ENCODE data around the gene FBXL7. TPM values are rescaled to one million over a fixed set of nuclear protein-coding genes. Genes with fewer than 3 reads are reported as not detected.

Gene FBXL7
- total and polyA plus RNA-seq, 2 of the 8 experiments (the other 6 are each of a cell fraction or from before 2014, with no cell fraction given), result 17.7 to 17.8 TPM

DNA sequence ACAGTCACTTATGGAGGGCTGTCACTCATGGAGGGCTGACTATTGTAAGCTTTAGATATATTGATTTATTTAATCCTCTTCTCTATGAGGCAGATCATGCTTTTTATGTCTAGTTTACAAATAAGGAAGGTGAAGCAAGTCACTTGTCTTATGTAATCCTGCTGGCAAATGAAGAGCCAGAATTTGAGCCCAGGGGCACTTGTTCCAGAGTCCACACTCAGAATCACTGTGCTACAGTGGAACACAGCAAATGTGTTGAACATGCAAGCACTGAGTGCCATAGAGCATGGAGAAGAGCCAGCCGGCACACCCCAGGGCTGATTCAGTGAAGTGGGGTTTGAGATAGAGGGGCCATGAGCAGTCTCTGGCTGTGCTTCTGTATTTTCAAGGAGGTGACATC lies 353.0 kb downstream of the FBXL7 start:
- Histone ChIP-seq H4K91ac (replicated peaks; ENCODE audit: insufficient read length, low read length) (no peak overlapping the region), H3K9me3 (ENCODE audit: insufficient read depth in 2 of 2, low read depth in 1 of 2, low read length in 1 of 2) (no peaks in the 10 kb centered on the region), H3K4me1 (replicated peaks in 1 of 4; ENCODE audit: control insufficient read depth in 3 of 4, insufficient read depth in 4 of 4, low read length in 3 of 4) (no peaks in the 10 kb centered on the region), H2AK5ac (ENCODE audit: low read depth, low read length) (no peak overlapping the region), H3K4ac (replicated peaks; ENCODE audit: insufficient read length, low read depth, low read length) (no peak overlapping the region), H3K4me2 (ENCODE audit: insufficient read depth in 1 of 2, low read depth in 2 of 2, low read length in 2 of 2) (no peak overlapping the region), H2BK5ac (ENCODE audit: low read depth, low read length) (no peak overlapping the region), H3K79me2 (ENCODE audit: control insufficient read depth in 1 of 2, insufficient read depth in 2 of 2, low read length in 2 of 2) (no peaks in the 10 kb centered on the region), H4K5ac (ENCODE audit: insufficient read length, low read depth, low read length) (no peak overlapping the region), H3K36me3 (ENCODE audit: control insufficient read depth in 2 of 4, insufficient read depth in 4 of 4, low read length in 3 of 4) (no peaks in the 10 kb centered on the region), H3K9ac (replicated peaks in 1 of 4; ENCODE audit: extremely low read depth in 1 of 4, low read depth in 3 of 4, low read length in 3 of 4) (no peak overlapping the region), H2BK15ac (ENCODE audit: low read length) (no peak overlapping the region), H3K27ac (ENCODE audit: low read depth, low read length) (no peak overlapping the region), H3K18ac (ENCODE audit: extremely low read depth, low read length) (no peak overlapping the region), H2BK20ac (ENCODE audit: low read length) (no peak overlapping the region), H3K27me3 (replicated peaks in 1 of 4; ENCODE audit: control insufficient read depth in 3 of 4, extremely low read depth in 1 of 4, insufficient read depth in 3 of 4, low read length in 3 of 4) (no peaks in the 10 kb centered on the region), H3K4me3 (ENCODE audit: extremely low read depth in 1 of 4, insufficient read depth in 2 of 4, low read depth in 3 of 4, low read length in 4 of 4) (no peak overlapping the region), H2BK12ac (ENCODE audit: low read depth, low read length) (no peak overlapping the region), H3K79me1 (ENCODE audit: low read depth, low read length) (no peaks in the 10 kb centered on the region), H3K23me2 (ENCODE audit: low read depth, low read length) (no peaks in the 10 kb centered on the region), H2AFZ (ENCODE audit: low read length) (no peak overlapping the region), H3K23ac (ENCODE audit: insufficient read length) (no peak overlapping the region), H3K56ac (replicated peaks; ENCODE audit: insufficient read length, low read depth, low read length) (no peak overlapping the region), H3K14ac (ENCODE audit: insufficient read length) (no peak overlapping the region), H4K20me1 (replicated peaks in 1 of 2; ENCODE audit: control insufficient read depth in 1 of 2, insufficient read depth in 2 of 2, low read length in 2 of 2) (no peaks in the 10 kb centered on the region), H2BK120ac (replicated peaks; ENCODE audit: low read depth, low read length) (no peak overlapping the region), H4K8ac (ENCODE audit: extremely low read depth, insufficient read depth, low read length) (no peak overlapping the region)
- no peak for FAIRE-seq
- CTCF ChIA-PET (ENCODE audit: partially characterized antibody), result no interaction called here
- WGBS, 2 experiments (ENCODE audit: extremely low coverage in 1 of 2, insufficient coverage in 1 of 2, insufficient read length in 1 of 2, insufficient replicate concordance in 2 of 2, low coverage in 1 of 2, low lambda C conversion rate in 2 of 2, missing lambda C conversion rate in 1 of 2), result 89% methylated on average over 1 of the region's 1 CpG; no CpG with 5 or more reads in 1 of the 2 experiments
- DNase-seq (ENCODE audit: low read depth in 1 of 2, low spot score in 2 of 2), result no peak
- POLR2A ChIA-PET (ENCODE audit: partially characterized antibody), result no interaction called here
- no peak for TF ChIP-seq RFX5 (IDR thresholded peaks at IDR 0.05; ENCODE audit: borderline replicate concordance, low read depth, low read length)
- no peak for TF ChIP-seq PHF8 (conservative IDR thresholded peaks at IDR 0.05; ENCODE audit: low read depth, low read length)
- no peak for TF ChIP-seq TCF12 (IDR thresholded peaks at IDR 0.05; ENCODE audit: low read depth, low read length)

Data from H1 (cell line).